ENCODE measurements around the gene CCDC66.
"Not testable (repeated sequence)": the region's sequence is repeated elsewhere in the genome, so short reads cannot be mapped to it uniquely, and the experiment has no call there.

CCDC66 gene

DNA sequence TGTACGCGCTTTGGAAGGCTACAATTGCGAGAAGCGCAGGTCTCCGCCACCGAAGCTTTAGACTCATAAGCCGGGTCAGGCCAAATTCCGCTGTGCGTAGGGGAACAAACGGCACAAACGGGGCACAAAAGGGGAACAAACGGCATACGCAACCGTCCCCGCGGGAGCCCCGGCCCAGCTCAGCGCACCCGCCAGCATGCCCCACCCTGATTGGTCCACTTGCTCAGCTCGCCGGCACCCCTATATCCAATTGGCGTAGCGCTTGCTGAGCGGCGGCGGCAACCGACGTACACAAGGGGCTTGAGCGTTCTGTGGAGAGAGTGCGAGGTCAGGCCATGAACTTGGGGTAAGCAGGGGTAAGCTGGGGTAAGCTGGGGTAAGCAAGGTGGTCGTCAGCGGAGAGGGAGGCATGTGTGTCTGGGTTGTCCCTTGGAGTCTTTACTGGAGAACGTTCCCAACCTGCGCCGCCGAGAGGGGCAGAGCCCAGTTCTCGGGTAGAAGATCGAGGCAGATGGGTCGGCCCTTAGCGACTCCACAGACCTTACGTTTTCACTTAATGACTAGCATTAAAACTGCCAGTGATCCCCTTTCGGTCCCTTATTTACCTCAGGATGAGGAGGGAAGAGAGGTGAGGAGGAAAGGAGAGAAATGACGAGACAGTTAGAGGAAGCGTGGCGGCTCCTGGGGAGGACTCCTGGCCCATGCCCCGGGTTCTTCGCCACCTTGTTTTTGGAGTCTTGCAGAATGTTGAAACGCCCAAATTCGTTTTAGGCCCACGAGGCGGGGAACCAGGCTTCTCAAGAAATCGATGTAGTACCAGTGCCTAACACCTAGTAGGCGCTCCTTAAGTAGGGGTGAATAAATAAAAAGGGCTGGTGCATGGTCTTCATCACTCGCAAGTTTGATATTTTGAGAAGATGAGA lies at the start of gene CCDC66:
CCDC66 (plus strand) TSS at position 268 of the 923 bp plus-strand sequence; CDS start at position 336, 68 bp downstream.
- DNase-seq, result peak; percentile 92

DNA sequence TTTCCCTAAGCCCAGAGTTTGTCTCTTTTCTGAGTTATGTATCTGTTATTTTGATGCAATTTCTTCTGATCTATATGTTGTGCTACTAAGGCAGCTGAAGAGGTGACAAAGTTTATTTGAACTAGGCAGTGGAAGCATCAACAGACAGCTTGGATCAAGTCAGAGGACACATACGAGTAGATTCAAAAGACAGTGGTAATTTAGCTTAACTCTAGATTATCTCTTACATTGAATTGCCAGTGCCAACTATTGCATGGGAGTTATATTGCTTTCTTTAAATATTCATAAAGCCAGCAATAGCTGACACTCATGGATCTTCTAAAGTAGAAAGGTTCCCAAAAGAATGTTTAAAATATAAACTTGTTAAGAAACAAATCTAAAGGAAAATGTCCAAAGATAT lies 37.3 kb upstream of the CCDC66 start:
- no peak for DNase-seq

DNA sequence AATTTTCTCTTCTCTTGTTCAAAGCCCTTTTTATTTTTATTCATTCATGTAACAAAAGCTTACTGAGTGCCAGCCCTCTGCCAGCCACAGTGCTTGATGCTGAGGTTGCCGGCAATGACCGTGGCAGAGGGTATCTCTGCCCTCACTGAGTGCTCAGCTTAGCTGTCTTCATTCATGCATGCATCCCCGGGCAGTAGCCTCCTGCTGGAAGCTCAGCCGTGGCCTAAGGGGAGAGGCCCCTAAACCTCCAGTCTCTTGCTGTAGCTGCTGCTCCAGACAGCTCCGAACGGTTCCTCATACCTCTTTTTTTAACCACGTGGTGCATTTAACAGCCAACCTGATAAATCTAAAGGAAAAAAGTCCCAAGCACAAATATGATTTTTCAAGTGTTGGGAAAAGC lies 34.6 kb upstream of the CCDC66 start:
- DNase-seq, result no peak

DNA sequence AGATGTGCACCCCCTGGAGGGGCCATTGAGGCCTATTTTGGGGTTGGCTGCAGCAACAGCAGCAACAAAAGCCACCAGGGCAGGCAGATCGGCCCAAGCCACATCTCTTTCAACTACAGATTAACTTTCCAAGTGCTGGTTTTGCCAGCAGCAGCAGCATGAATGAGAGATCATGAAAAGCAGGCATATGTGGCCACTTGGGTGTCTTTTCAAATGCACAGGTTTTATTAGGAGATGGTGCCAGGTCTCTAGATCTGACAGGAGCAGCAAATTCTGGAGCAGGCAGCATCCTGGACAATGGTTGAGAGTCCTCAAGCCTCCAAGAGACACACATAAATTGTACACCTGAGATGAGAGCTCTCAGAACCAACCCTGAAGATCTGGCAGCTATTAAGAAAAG lies 31.7 kb upstream of the CCDC66 start:
- DNase-seq, result no peak

DNA sequence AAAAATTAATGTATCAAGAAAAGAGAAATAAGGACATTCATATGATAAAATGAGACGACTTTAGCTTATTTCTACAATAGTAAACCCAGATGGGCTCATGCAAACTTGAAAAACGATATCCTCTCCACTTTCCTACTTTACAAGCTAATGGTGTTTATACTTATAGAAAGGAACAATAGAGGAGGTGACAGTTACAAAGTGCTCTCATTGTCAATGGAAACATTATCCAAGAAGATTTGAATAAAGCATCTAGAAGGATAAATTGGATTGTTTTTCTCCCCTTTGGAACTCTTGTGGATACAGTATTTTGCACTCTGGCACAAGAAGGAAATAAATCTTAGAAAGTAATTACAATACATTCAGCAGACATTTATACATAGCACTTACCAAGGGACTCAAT lies 20.2 kb upstream of the CCDC66 start:
- DNase-seq, result no peak

DNA sequence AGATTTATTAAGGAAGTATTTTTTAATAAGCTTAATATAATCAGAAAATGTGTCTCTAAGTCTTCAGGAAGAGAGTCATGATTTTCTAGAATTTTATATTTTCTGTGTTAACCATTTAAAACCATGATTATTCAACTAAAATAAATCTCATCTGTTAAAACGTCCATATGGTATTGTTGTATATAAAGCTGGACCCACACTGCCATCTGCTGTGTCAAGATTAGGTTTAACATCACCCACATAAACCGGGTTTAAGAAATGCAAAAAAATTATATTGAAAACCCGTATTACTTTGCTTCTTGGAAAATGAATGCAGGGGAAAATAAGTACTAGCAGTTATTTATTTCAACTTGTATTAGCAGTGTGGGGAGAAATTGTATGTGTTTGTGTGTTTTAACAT lies 9.5 kb upstream of the CCDC66 start:
- peak; percentile 1 for DNase-seq

DNA sequence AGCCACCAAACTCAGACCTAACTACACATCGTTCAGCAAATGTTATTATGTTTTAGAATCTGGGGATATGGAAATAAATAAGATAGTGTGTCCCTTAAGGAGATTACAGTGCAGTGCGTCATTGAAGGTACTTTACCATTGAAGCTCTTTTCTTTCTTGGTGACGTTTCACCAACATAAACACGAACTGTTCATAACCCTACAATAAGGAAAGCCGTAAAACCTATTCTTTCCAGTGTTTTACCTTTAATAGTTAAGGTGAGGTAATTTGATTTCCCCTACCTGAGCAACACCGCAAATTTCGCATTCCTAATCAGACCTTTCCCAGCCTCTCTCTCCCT lies 826 bp downstream of the CCDC66 start:
- DNase-seq, result no peak

DNA sequence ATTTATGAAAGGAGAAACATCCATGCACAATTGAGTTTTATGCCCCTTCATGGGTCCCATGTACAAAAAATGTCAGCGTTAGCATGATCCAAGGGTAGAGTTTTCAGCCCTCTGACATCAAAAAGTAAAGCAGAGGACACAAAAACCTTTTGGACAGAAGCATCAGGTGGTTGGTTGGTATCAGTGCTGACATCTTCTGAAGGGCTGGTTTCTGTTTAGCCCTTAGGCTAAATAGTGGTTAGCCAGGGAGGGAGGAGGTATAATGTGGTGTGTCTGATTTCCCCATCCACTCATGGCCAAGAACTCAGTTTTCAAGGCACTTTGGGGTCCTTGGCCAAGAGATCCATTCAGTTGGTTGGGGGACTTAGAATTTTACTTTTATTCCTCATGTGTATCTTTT lies 16.5 kb downstream of the CCDC66 start:
- DNase-seq, result no peak

DNA sequence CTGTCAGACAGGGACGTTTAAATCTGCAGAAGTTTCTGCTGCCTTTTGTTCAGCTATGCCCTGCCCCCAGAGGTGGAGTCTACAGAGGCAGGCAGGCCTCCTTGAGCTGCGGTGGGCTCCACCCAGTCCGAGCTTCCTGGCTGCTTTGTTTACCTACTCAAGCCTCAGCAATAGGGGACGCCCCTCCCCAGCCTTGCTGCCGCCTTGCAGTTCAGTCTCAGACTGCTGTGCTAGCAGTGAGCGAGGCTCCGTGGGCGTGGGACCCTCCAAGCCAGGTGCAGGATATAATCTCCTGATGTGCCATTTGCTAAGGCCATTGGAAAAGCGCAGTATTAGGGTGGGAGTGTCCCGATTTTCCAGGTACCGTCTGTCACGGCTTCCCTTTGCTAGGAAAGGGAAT lies 25.0 kb downstream of the CCDC66 start:
- DNase-seq, result not testable (repeated sequence)

DNA sequence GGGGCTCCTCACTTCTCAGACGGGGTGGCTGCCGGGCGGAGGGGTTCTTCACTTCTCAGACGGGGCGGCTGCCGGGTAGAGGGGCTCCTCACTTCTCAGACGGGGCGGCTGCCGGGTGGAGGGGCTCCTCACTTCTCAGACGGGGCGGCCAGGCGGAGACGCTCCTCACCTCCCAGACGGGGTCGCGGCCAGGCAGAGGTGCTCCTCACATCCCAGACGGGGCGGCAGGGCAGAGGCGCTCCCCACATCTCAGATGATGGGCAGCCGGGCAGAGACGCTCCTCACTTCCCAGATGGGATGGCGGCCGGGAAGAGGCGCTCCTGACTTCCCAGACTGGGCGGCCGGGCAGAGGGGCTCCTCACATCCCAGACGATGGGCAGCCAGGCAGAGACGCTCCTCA lies 27.3 kb downstream of the CCDC66 start:
- not testable (repeated sequence) for DNase-seq

DNA sequence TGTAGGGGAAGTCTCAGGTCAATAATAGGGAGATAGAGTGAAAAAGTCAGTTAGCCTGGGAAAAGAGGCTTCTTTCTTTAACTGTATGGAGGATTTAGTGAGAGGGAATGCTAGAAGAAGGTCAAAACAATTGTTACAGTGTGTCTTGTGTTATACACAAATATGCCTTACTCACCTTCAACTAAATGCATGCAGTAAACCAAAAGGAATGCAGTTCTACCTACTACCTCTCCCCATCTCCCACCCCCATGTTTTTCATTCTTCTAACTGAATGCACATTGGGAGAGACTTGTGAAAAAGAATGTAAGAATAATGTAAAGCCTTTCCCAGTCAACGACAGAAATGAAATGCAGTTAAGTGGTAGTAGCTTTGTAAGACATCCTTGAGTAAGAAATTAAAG lies 33.8 kb downstream of the CCDC66 start:
- DNase-seq, result no peak

DNA sequence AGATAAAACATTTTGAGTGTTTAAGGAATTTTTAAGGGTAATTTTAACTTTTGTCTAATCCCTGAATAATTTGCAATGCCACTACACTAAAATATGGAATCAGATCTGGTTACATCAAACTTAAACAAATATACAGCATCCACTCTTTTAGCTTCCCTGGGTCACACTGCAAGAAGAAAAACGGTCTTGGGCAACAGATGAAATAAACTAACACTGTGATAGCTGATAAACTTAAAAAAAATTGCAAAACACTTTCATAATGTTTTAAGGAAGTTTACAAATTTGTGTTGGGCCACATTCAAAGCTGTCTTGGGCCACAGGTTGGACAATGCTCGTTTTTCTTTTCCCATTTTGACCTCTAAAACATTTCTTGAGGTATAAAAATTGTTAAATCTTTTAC lies 34.3 kb downstream of the CCDC66 start:
- no peak for DNase-seq

DNA sequence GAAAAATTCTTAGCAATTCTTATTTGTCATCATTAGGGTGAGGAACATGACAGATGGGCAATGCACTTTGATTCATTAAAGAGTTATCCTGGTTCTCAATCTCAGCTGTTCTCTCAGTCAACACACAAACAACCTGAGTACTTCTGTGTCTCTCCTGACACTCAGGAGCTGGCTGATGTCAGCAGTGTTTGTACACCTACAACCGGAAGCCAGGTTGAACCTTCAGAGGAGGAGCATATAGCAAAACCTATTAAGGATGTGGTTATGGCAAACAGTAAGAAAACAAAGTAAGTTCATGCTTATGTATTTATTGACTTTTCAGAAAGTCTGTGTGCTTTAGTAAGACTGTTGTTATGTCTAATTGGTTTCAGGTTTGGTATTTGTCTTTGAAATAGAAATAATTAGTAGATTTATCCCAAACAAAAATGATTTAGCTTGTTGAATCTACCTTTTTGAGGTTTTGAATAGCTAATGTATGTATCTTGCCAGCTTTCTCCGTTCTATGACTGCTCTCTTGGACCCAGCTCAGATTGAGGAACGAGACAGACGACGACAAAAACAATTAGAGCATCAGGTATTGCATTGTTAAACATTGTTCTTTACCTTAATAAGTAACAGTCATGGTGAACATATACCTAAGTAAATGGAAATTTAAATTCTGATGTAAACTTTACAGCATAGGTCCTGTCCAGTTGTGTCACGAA lies 36.6 kb downstream of the CCDC66 start:
- DNase-seq, result no peak

DNA sequence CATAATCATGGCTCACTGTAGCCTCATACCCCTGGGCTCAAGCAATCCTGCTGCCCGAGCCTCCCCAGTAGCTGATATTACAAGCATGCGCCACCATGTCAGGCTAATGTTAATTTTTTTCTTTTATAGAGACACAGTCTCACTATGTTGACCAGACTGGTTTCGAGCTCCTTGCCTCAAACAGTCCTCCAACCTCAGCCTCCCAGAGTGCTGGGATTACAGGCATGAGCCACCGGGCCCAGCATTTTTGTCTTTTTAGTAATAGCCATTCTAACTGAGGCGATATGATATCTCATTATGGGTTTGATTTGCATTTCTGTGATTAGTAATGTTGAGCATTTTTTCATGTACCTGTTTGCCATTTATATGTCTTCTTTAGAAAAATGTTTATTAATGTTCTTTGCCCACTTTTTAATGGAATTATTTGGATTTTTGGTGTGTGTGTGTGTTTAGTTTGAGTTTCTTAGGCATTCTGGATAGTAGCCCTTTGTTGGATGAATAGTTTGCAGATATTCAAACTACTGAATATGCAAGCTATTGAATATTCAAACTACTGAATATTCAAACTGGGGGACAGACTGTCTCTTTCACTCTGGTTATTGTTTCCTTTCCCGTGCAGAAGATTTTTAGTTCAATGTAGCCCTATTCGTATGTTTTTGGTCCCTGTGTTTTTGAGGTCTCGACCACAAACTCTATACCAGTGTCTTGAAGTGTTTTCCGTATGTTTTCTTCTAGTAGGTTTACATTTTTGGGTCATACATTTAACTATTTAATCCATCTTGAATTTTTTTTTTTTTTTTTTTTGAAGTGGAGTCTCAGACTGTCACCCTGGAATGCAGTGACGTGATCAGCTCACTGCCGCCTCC lies 39.2 kb downstream of the CCDC66 start:
- no peak for DNase-seq

DNA sequence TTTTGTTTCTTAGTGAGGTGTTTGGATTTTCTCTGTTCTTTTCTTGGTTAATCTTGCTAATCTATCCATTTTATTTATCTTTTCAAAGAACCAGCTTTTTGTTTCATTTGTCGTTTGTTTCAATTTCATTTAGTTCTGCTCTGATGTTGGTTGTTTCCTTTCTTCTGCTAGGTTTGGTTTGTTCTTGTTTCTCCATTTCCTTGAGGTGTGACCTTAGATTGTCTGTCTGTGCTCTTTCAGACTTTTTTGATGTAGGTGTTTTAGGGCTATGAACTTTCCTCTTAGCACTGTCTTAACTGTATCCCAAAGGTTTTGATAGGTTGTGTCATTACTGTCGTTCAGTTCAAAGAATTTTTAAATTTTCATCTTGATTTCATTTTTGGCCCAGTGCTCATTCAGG lies 51.5 kb downstream of the CCDC66 start:
- DNase-seq, result not testable (repeated sequence)

DNA sequence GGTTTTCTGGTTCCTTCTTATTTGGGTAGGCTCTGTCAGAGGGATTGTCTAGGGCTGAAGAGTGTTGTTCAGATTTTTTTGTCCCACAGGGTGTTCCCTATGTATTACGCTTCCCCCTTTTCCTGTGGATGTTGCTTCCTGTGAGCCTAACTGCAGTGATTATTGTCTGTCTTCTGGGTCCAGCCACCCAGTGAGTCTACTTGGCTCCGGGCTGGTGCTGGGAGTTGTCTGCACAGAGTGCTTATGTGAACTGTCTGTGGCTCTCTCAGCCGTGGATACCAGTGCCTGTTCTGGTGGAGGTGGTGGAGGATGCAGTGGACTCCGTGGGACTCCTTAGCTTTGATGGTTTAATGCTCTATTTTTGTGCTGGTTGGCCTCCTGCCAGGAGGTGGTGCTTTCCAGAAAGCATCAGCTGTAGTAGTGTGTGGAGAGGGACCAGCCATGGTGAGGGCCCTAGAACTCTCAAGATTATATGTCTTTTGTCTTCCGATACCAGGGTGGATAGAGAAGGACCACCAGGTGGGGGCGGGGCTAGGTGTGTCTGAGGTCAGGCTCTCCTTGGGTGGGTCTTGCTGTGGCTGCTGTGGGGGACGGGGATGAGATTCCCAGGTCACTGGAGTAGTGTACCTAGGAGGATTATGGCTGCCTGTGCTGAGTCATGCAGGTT lies 53.8 kb downstream of the CCDC66 start:
- DNase-seq, result no peak

DNA sequence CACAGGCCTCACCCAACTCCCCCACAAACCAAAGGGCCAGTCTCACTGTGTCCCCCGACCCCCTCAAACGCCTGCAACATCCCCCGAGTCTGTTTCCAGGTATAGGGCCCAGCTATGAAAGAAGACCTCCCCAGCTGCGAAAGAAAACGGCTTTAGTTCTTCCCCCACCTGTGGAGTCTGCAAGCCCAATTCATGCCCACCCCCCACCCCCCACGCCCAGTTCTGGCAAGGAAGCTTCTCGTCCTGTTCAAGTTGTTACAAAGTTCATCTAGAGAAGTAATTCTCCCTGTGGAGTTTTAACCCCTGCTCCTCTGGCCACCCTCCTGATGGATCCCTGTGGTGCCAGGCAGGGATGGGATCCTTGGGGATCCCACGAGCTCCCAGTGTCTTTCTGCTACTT lies 54.4 kb downstream of the CCDC66 start:
- no peak for DNase-seq

DNA sequence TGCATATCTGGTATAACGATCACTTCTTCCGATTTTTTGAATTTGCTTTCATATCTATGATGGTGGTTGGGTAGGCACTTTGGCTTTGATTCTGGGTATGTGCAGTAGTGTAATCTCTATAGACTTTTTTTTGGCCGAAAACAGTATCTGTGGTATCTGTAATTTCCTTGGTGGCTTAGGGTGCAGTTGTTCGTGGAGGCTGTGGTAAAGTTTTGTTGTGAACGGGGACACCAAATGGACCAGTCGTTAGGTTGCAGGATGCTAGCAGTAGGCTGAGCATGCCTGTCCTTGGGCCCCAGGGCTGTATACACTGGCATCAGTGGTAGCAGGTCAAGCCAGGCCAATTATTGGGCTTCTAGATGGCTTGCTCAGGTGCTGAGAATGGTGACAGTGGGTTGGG lies 55.2 kb downstream of the CCDC66 start:
- DNase-seq, result no peak

DNA sequence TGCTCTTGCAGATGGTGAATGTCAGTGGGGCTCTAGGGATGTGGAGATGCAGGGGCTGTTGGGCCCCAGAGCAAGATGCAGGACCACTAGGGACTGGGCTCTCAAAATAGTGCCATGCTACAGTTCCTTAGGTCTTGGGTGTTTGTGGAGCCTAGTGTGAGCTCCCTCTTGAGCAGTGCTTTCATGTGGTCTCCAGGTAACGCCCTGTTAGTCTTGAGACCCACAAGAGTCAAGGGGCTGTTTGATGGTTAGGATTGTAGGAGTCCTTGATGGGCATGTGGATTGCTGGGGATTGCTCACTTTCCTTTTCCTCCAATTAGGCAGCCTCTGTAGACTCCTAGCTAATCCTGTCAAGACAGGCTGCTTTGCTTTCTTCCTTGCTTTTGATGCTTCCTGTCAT lies 56.0 kb downstream of the CCDC66 start:
- DNase-seq, result no peak

DNA sequence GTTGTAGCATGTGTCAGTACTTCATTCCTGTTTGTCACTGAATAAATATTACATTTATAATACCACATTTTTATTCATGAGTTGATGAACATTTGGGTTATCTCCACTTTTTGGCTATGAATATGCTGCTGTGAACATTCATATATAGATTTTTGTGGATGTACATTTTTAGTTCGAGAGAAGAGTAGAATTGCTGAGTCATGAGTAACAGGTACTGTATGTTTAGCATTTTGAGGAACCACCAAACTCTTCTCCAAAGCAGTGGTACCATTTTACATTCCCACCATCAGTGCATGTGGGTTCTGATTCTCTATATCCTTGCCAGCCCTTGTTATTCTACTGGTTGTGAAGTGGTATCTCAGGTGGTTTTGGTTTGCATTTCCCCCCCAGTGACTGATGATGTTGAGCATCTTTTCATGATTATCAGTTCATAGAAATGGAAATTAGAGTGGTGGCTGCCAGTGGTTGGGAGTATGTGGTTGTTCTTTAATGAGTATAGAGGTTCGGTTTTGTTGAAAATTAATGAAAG lies 59.6 kb downstream of the CCDC66 start:
- DNase-seq, result no peak

DNA sequence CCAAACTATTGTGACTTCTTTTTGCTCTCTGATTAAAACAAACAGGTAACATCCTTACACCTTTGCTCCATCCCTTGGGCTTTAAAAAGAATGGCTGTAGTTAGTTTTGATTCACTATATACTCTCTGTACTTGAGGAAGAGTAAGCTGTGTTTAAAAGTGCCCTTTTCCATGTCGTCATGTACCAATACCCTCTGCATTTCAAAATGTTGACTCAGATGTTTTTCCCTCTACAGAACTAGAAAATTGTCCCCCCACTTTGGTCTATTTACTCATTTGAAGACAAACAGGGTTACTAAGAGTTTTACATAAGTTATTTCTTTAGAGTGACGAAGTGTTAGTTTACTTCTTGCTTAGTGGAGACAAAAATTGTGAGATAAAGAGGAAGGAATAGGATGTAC lies 63.4 kb downstream of the CCDC66 start:
- DNase-seq, result peak; percentile 64

DNA sequence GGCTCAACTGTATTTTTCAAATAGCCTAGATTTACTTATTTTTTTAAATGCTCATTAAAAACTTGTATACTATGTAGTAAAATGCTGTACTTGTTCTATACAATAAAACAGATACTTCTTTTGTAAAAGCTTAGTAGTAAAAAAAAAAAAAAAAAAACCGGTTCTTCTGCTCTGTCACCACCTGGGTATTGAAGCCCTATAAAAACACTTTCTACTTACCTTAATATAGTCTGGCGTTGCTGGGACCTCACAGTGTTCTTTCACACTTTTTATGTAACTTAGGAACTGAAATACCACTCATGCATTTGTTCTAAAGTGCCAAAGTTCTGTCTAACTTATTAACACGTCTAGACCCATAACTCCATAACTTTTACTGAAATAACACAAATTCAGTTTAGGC lies 64.7 kb downstream of the CCDC66 start:
- no peak for DNase-seq

DNA sequence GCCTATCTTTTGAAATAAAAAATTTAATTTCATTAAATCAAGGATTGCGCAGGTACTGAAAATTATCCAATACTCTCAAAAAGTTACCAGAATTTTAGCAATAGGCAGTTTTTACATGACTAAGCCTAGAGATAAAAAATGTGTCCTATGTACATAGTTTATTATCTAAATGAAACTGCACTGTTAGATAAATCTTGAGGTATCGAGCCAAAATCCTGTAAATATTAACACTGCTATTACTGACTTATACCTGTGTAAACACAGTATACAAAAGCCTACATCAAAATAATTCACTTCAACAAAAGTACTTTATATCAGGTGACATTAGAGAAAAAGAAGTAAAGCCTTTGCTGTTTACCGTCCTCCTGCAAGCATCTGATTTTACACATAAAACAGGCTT lies 65.4 kb downstream of the CCDC66 start:
- DNase-seq, result no peak
